ENCODE results near the gene SRRM5. TPM values are rescaled to one million over a fixed set of nuclear protein-coding genes. Genes with fewer than 3 reads are reported as not detected.

The SRRM5 gene
- total RNA-seq (under 1 TPM in 8 of 10 donors, not detected in 2; 0.11 to 0.32 (median 0.22) TPM), polyA plus RNA-seq (1 to 10 TPM in 1 of 2 donors, under 1 TPM in 1; 0.26 to 1.6 TPM)
- long read RNA-seq, donor 1: 0 reads
- long read RNA-seq, donor 2: 0 reads
- long read RNA-seq, donor 3, partial matches to known transcripts: 0 of 1 reads
- long read RNA-seq, donor 3, other reads (novel, unspliced or antisense): 1 of 1 reads

- TF ChIP-seq CTCF (IDR thresholded peaks at IDR 0.05): no peak
- 93 to 96% methylated on average over 3 of the region's 3 CpGs for whole genome bisulfite sequencing, 2 donors
- H3K9me3 ChIP-seq: no peaks in the 10 kb centered on the region
- no peaks in the 10 kb centered on the region for H3K27me3 ChIP-seq
- ATAC-seq: peak in 1 of 8 donors; percentile 24
- peaks cover 0 to 3% (median 0%) of the 10 kb centered on the region in 9 donors for H3K4me1 ChIP-seq
- DNase-seq: no peak
- intact Hi-C loops (cut with DNase I): no loop called here
- H3K4me3 ChIP-seq: no peak within 1 kb of the TSS
- no peak within 1 kb of the TSS for H3K27ac ChIP-seq
- H3K36me3 ChIP-seq: peaks cover 0 to 56% (median 4%) of the 10 kb centered on the region in 9 donors
Observed at GRCh38 chr19:43611788-43612187, at the start of gene SRRM5. Gene SRRM5, plus strand, starts transcription at chr19:43612088. Its CDS starts 34 bp downstream, at chr19:43612122.

GRCh38 chr19:43562226-43562697 is 49.6 kb upstream of the SRRM5 start:
- WGBS, 2 donors: 85 to 91% methylated on average over 6 of the region's 6 CpGs
- Histone ChIP-seq H3K9me3 (no peaks in the 10 kb centered on the region), H3K4me3 (no peak overlapping the region), H3K36me3 (peaks cover 0 to 52% (median 11%) of the 10 kb centered on the region in 9 donors), H3K27me3 (no peaks in the 10 kb centered on the region), H3K27ac (peak overlapping the region in 9 of 10 donors; percentile 28 to 91 (median 70)), H3K4me1 (peaks cover 2 to 30% (median 15%) of the 10 kb centered on the region in 9 donors)
- TF ChIP-seq CTCF (IDR thresholded peaks at IDR 0.05): no peak
- intact Hi-C loops (cut with DNase I): no loop called here
- peak in 2 of 8 donors; percentile 14 to 28 for ATAC-seq
- no peak for DNase-seq

GRCh38 chr19:43562698-43563241 is 49.1 kb upstream of the SRRM5 start:
- TF ChIP-seq CTCF (IDR thresholded peaks at IDR 0.05): no peak
- Histone ChIP-seq H3K27ac (peak overlapping the region in 9 of 10 donors; percentile 34 to 91 (median 70)), H3K36me3 (peaks cover 0 to 48% (median 11%) of the 10 kb centered on the region in 9 donors), H3K27me3 (no peaks in the 10 kb centered on the region), H3K4me3 (no peak overlapping the region), H3K9me3 (no peaks in the 10 kb centered on the region), H3K4me1 (peaks cover 2 to 30% (median 15%) of the 10 kb centered on the region in 9 donors)
- ATAC-seq: peak; percentile 89 to 96 (median 94)
- peak; percentile 83 to 84 for DNase-seq
- intact Hi-C loops (cut with DNase I): no loop called here
- 48 to 50% methylated on average over 14 of the region's 14 CpGs for WGBS, 2 donors

GRCh38 chr19:43563816-43564457 is 48.0 kb upstream of the SRRM5 start:
- no peak for TF ChIP-seq CTCF (IDR thresholded peaks at IDR 0.05)
- no peaks in the 10 kb centered on the region for H3K27me3 ChIP-seq
- intact Hi-C loops (cut with DNase I): no loop called here
- WGBS, 2 donors: 78 to 88% methylated on average over 10 of the region's 10 CpGs
- no peaks in the 10 kb centered on the region for H3K9me3 ChIP-seq
- H3K36me3 ChIP-seq: peaks cover 0 to 39% (median 11%) of the 10 kb centered on the region in 9 donors
- no peak overlapping the region for H3K4me3 ChIP-seq
- DNase-seq (no peak), ATAC-seq (no peak)
- peaks cover 2 to 30% (median 15%) of the 10 kb centered on the region in 9 donors for H3K4me1 ChIP-seq
- H3K27ac ChIP-seq: peak overlapping the region in 4 of 10 donors; percentile 62 to 91 (median 74)
